Measurements from ENCODE around the gene SLC2A13.

SLC2A13 gene

GRCh38 chr12:40010899-40011774 is 94.7 kb downstream of the SLC2A13 start:
- Histone ChIP-seq H3K36me3 (replicated peaks) (no peaks in the 10 kb centered on the region), H3K27ac (no peak overlapping the region), H3K27me3 (replicated peaks) (no peaks in the 10 kb centered on the region), H3K4me3 (ENCODE audit: low read depth, low read length) (no peak overlapping the region)
- peak; percentile 86 for TF ChIP-seq CTCF (IDR thresholded peaks at IDR 0.05; ENCODE audit: low read depth, low read length, missing control alignments)
- in situ Hi-C loops (cut with HindIII; ENCODE audit: low pct_ligation_motif_present, low sequenced_read_pairs), result no loop called here
- DNase-seq, result peak; percentile 67

GRCh38 chr12:40002178-40003169 is 103.4 kb downstream of the SLC2A13 start:
- Histone ChIP-seq H3K27ac (no peak overlapping the region), H3K27me3 (replicated peaks) (no peaks in the 10 kb centered on the region), H3K4me3 (ENCODE audit: low read depth, low read length) (no peak overlapping the region), H3K36me3 (replicated peaks) (no peaks in the 10 kb centered on the region)
- in situ Hi-C loops (cut with HindIII; ENCODE audit: low pct_ligation_motif_present, low sequenced_read_pairs), result no loop called here
- no peak for TF ChIP-seq CTCF (IDR thresholded peaks at IDR 0.05; ENCODE audit: low read depth, low read length, missing control alignments)
- no peak for DNase-seq

GRCh38 chr12:40001406-40001805 is 104.5 kb downstream of the SLC2A13 start:
- no peaks in the 10 kb centered on the region for H3K36me3 ChIP-seq (replicated peaks)
- in situ Hi-C loops (cut with HindIII; ENCODE audit: low pct_ligation_motif_present, low sequenced_read_pairs), result no loop called here
- no peak for TF ChIP-seq CTCF (IDR thresholded peaks at IDR 0.05; ENCODE audit: low read depth, low read length, missing control alignments)

GRCh38 chr12:40000884-40001283 is 105.0 kb downstream of the SLC2A13 start:
- H3K36me3 ChIP-seq (replicated peaks), result no peaks in the 10 kb centered on the region
- TF ChIP-seq CTCF (IDR thresholded peaks at IDR 0.05; ENCODE audit: low read depth, low read length, missing control alignments), result no peak
- in situ Hi-C loops (cut with HindIII; ENCODE audit: low pct_ligation_motif_present, low sequenced_read_pairs), result no loop called here
- H3K4me3 ChIP-seq (ENCODE audit: low read depth, low read length), result no peak overlapping the region
- H3K27ac ChIP-seq, result no peak overlapping the region
- H3K27me3 ChIP-seq (replicated peaks), result no peaks in the 10 kb centered on the region
- DNase-seq, result no peak

More at GRCh38 chr12:40001406-40001805, 104.5 kb downstream of the SLC2A13 start:
- no peak for DNase-seq
- H3K27me3 ChIP-seq (replicated peaks), result no peaks in the 10 kb centered on the region
- H3K4me3 ChIP-seq (ENCODE audit: low read depth, low read length), result no peak overlapping the region
- no peak overlapping the region for H3K27ac ChIP-seq

- DNase-seq, result no peak
- Histone ChIP-seq H3K27ac (no peak overlapping the region), H3K36me3 (replicated peaks) (no peaks in the 10 kb centered on the region), H3K4me3 (ENCODE audit: low read depth, low read length) (no peak overlapping the region), H3K27me3 (replicated peaks) (no peaks in the 10 kb centered on the region)
- in situ Hi-C loops (cut with HindIII; ENCODE audit: low pct_ligation_motif_present, low sequenced_read_pairs), result no loop called here
- no peak for TF ChIP-seq CTCF (IDR thresholded peaks at IDR 0.05; ENCODE audit: low read depth, low read length, missing control alignments)
These were observed 112.6 kb downstream of the SLC2A13 start for GRCh38 chr12:39993268-39993667.
